HG03439 (cell line): ENCODE results near the gene MRPL10.
A peak's percentile ranks its signal among the peaks of the same experiment; 100 is the strongest.

Experiments
- ATAC-seq: cut with Tn5 transposase; IDR thresholded peaks from one replicate; pipeline ENCODE4 v1.9.1; 2021; ENCODE audit warnings: mild to moderate bottlenecking, moderate library complexity; ENCODE audit not compliant: unreplicated experiment

Gene MRPL10

DNA sequence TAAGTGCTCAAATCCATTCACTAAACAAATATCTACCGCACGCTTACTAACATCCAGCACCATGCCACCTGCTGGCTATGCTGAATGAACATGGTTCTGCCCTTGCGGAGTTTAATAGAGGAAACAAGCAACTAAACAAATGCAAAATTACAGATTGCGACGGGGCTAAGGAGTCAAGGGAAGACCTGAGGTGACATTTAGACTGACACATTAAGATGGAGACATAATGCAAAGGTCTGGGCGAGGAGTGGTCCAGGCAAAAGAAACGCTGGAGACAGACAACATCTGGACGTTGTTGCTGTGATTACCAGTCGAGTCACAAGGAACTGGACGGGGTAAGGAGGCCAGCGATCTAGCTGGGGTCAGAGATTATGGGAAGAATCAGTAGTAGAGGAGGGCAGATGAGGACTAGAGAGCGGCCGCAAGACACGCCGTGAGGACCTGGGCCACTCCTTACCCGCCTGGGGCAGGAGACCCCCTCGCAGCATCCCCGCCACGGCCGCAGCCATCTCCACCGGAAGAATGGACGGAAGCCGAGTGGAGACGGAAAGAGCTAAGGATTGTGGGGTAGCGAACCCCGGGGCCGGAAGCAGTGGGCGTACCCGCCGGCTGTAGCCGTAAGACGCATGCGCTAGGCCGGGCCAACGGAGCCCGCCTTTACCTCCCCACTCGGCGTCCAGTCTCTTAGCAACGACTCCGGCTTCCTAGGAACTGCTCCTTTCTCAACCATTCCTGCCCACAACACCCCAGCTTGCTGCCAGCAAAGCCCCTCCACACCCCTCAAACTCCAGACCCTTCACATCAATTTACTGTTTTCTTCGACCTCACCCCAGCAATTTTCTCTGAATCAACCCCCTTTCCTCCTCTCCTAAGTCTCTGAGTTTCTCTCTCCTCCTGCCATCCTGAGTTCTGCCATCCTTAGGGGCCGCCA, at the start of gene MRPL10, which contains the start of gene LRRC46:
Gene MRPL10, minus strand, starts transcription at position 539 of the 931 bp plus-strand sequence. Its CDS starts 30 bp downstream, at position 509.
Gene LRRC46, plus strand, starts transcription at position 668 of the 931 bp plus-strand sequence. CDS start 320 bp downstream, outside the sequence.
- peak; percentile 70 for ATAC-seq

DNA sequence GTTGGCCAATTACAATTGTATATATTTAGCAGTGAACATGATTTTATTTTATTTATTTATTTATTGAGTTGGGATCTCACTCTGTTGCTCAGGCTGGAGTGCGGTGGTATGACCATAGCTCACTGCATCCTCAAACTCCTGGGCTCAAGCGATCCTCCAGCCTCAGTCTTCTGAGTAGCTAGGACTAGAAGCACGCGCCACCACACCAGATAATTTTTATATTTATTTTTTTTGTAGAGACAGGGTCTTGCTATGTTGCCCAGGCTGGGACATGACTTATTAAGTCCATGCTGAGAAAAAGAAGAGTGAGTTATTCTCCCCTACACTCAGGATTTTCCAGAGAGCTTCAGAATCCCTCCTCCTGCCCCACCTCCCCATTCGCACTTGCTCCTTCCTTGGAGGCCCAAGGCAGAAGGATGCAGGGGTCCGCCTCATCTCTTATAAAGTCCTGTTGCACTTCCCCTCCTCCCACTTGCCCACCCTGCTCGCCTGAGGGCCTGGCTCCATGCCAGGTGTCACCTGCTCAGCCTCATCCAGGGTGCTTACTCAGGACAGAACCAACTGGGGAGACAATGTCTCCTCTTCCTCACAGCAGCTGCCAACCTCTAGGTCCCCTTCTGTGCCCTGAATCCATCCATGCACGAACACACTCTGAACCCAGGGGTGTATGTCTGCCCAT, 48.6 kb upstream of the MRPL10 start:
- ATAC-seq: no peak

DNA sequence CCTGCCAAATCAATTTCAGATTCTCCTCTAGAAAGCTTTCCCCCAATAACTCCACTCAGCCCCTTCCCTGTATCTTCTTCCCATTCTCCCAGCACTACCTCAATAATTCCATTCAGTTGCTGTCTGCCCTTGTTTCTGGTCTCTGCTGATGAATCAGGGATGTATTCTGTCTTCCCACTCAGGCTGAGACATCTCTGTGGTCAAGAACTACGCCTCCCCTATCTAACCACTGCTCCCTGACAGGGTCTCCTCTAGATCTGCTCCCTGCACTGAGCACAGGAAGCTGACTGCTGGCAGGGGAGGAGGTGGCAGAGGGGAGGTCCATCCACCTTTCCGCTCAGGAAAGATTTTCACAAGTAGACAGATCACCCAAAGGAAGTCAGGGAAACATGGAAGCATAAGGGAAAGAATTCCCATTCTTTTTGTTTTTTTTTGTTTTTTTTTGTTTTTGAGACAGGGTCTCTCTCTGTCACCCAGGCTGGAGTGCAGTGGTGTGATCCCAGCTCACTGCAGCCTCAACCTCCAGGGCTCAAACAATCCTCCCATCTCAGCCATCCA, 47.8 kb upstream of the MRPL10 start:
- no peak for ATAC-seq

DNA sequence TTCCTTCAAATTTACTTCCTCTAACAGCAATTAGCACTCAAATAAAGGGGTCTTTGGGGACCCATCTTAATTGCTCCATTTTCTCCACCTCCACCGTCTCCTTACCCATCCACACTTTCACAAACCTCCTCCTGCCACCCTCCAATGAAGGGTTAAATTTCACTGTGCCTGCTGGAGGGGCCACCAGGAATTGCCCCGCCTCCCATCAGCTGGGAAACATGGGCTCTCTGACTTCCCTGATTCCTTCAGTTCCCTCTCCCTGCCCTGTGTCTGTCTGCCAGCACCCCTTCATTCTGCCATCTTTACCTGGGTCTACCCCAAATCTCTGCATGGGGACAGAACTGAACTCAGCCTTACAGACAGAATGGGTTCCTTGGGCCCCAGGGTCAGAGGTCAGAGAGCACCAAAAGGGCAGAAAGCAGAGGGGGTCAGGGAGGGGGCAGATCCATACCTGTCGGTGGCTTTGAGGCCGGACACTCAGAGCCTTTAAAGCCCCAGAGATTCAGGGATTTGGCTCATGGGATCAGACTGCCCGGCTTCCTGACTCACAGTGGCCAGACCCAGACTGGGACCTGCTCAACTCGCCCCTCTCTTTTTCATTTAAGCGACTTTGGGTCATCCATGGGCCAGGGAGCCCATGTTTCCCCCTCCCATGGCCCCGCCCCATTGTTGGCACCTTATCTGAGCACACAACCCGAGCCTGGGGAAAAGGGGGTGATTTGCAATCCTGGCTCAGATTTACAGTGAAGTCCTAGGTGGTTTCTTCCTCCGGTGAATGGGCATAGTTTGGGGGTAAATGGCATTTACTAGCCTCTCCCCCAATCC, 47.1 kb upstream of the MRPL10 start:
- ATAC-seq: no peak

DNA sequence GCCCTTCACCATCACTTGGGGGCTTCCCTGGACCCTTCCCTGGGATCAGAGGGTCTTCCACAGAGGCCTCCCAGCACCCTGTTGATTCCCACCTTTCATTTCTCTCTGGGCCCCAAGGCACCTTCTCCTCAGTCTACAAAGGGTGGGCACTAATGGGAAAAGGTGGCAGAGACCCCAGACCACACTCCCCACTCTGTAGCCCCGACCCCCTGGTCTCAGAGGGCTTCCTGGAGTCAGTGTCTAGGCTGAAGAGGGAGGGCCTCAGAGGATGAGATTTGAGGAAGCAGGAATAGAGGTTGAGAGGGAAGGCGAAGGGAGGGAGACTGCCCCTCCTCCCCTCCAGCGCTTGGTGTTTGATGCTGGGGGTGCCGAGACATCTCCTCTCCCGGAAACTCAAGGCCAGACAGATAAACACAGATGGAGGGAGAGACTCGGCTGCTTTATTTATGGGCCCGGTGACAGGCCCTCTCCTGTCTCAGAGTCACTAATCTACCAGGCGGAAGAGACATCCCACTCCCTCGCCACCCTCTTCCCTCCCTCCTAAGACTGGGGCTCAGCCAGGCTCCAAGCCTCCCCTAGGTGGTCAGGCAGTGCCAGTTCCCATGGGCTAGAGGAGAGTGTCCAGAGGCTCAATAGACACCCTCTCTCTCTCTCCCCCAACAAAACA, 46.2 kb upstream of the MRPL10 start:
- no peak for ATAC-seq

DNA sequence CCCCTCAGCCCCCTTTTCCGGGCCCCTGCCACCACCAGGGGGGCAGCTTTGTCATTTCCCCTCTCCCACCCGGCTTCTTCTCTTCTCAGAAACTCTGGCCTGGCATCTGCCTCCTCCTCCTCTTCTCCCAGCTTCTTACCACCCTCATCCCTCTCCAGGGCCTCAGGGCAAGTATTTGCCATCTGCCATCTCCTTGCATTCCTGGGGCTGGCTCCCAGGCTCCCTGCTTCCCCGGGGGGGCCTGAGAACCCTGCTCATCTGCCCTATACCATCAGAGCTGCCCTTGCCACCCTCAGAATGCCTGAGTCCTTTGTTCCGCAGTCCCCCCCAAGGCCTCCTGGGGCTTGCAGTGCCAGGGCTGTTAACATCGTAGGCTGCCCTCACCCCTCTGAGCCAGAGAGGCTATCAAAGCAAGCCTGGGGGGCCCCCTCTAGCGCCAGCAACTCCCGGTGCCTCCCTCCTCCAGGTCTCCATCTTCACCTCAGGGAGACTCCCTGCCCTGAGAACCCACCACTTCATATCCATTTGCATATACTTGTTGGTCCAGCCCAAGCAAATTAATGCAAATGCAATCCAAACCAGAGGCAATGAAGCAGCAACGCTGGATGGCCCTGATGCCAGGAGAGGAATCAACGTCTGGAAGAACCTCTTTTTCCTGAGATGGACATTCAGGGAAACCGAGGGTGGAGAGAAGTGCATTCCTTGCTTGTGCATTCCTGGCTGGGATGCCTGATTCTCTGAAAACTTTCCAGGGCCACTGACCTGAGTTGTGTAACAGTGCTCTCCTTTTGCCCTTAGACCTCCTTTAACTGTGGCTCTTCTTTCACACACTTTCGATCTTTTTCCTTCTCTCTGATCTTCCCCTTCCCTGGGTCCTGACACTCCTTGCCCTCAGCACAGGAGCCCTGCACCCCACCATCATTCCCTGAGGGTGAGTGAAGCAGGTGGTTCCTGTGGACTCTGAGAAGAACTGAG, 44.0 kb upstream of the MRPL10 start:
- no peak for ATAC-seq

DNA sequence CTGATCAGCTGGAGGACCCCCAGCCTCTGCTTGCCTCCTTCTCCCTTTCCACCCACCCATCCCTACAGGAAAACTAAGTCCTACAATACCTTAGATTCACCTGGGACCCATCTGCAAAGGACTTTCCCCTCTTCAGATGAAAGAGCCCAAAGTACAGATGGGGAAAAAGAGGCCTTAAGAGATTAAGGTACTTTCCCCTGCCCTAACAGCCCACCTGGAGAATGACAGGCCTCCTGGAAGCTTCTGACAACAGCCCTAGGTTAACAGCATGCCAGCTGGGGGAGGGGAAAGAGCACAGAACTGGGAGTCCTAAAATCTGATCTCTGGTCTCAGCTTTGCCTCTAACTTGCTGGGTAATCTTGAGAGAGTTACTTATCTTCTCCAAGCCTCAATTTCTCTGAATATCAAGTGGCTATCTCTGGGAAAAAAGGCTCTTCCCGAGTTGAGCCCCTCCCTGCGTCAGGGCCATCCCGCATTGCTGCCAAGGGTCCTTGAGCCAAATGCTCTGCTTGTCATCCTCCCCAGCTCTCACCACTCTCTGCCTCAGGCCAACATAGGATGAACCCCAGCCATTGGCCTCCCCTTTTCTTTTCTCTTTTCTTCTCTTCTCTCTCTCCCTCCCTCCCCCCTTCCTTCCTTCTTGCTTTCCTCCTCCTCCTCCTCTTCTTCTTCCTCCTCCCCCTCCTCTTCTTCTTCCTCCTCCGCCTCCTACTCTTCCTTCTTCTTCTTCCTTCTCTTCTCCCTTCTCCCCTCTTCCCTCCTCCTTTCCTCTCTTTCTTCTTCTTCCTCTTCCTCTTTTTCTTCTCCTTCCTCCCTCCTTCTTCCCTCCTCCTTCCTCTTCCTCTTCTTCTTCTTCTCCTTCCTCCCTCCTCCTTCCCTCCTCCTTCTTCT, 42.1 kb upstream of the MRPL10 start:
- no peak for ATAC-seq

DNA sequence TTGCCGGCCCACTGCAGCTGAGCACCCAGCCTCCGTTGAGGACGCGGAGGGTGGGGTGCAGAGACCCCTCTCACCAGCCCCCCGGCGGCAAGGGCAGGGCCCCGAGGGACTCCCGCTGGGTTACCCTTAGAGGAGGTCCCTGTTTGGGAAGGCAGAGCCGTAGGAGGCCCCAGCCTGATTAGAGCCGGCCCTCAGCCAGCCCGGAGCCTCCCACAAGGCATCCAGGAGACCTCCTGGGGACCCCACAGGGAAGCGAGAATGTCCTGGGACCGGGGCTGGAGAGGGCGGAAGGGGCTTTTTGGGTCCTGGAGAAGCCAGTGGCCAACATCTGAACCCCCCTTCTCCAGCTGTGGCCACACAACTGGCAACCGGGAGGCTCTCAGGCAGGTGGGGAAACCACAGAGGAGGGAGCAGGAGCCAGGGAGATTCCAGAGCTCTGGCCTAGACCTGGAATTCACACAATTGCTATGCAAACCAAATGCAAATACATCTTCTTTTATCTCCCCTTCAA, 41.4 kb upstream of the MRPL10 start:
- ATAC-seq: no peak

DNA sequence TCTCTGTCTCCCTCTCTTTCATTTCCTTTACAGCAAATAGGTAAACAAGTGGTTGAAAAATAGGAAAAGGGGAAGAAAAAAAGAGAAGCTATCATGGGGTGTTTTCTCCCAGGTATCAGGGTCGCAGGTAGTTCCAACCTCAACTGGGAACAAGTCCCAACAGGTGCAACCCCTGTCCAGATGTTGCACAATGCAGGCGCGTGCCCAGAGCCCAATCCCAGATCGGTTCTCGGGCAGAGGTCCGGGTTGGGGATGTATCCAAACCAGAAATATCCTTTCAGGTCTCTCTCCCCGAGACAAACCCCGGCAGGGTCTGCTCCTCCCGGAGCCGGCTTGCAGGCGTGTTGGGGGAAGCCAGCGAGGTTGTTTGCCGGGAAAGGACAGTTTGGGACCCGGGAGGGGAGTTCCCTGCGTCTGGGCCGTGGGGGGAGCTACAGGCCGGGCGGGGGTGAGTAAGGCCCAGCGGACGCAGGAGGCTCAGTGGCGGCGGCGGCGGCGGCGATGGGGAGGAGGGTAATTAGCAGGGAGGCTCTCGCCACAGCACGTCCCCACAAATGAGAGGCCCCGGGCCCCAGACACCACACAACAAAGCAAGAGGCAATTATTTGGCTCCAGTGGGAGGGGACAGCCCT, 40.8 kb upstream of the MRPL10 start:
- ATAC-seq: no peak

DNA sequence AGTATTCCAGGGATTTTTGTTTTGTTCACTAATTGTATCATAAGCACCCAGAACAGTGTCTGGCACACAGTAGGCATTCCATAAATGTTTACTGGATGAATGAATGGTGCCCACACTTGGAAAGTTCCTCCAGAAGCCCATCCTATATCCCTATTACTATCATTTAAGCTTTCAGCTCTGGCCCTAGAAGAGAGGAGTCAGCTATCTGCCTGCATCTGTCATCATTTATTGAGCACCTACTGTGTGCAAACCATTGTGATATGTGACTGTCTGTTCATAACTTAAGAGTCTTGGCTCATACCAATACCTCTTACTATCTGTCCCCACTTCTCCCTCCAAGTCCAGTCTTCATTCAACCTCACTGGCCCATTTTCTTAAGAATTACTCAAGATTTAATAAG, 39.7 kb upstream of the MRPL10 start:
- no peak for ATAC-seq

DNA sequence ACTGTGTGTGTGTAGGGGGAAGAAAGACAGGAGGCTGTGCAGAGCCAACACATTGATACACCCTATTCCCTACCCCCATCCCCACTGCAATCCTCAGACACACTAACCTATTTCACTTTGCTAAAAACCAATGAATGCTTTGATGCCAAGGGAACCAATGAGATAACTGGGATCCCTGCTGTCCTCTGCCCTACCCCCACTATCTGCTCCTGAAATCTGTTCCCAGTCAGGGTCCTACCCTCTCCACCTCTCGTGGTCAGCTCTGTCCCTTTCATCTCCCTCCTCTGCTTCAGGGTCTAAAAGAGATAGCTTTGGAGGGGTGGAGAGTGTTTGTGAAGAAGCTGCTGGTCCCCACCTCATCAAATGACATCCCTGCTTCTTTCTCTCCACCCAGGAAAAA, 38.7 kb upstream of the MRPL10 start:
- no peak for ATAC-seq

DNA sequence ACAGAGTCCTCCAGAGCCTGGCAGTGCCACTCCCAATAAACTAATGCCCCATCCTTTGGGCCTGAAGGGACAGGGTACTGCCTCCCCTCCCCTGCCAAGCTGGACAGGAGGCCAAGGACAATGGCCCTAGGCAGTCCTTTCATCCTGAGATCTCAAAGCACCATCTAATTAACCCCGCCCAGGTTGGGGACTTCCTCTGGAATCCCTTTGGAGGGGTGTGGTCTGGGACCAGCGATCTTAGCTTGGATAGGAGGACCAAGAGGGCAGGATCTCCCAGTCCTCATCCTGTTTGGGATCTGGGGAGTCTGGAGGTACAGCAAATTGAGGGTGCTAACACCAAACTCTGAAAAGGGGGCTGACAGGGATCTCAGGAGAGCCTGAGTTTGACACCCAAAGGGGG, 37.8 kb upstream of the MRPL10 start:
- ATAC-seq: no peak

DNA sequence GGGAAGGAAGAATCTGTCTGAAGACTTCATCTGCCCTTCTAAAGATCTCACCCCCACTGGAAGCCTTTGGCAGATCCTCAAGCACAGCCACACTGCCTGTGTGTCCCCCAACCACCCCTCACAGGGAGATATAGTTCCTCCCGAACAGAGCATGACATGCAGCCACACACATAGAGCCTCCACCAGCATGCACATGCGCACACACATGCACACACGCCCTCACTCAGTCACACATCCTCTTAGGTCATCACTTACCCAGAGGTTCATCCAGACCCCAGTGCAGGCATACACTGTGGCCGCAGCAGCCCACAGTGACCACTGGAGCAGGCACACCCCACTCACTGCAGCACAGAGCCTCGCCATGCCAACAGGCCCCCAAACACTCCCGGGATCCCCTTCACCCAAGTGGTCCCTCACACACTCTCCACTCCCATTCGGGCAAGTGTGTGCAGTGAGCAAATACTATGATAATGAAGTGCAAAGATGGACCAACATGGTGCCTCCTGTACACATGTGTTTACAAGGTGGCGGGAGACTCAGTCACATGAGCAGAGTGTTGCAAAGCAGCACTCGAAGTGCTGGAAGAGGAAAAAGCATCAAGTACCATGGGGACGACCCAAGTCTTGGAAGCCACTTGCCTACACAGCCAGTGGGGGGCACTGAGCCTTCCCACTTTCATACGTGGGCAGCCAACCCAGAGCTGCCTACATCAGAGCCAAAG, 36.6 kb upstream of the MRPL10 start:
- ATAC-seq: no peak

DNA sequence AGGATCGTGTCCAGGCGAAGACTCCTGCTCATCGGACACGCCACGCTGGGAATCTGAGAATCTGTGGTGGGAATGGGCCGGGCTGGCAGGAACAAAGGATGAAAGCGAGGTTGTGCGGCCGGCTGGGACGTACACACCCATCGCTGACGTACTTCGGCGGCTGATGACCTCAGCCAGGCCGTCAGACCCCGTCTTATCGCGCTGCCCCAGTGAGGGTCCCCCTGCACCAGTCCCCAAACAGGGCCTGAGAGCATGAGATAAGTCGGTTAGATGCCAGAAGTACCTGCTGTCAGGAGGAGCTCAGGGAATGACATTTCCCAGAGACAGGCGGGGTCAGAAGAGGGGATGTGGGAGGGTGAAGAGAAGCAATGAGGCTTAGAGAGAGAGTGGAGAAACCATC, 35.6 kb upstream of the MRPL10 start:
- no peak for ATAC-seq

DNA sequence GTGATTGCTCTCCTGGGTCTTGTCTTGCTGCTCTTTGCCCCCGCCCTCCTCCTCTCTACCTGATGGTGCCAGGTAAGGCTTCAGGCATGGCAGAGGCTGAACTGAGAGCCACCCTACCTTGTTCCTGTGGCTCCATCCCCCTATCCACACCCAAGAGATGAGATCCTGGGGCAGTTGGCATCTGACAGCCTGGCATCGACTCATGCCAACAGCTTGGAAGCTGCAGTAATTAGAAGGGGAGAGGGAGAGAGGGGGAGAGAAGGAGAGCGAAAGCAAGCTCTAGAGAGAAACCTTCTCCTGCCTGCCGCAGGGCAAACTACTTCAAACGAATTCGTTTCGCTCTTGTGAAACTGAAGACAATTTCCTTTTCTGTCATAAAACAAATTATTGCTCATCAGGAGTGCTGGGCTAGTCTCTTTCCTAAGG, 33.5 kb upstream of the MRPL10 start:
- ATAC-seq: no peak

DNA sequence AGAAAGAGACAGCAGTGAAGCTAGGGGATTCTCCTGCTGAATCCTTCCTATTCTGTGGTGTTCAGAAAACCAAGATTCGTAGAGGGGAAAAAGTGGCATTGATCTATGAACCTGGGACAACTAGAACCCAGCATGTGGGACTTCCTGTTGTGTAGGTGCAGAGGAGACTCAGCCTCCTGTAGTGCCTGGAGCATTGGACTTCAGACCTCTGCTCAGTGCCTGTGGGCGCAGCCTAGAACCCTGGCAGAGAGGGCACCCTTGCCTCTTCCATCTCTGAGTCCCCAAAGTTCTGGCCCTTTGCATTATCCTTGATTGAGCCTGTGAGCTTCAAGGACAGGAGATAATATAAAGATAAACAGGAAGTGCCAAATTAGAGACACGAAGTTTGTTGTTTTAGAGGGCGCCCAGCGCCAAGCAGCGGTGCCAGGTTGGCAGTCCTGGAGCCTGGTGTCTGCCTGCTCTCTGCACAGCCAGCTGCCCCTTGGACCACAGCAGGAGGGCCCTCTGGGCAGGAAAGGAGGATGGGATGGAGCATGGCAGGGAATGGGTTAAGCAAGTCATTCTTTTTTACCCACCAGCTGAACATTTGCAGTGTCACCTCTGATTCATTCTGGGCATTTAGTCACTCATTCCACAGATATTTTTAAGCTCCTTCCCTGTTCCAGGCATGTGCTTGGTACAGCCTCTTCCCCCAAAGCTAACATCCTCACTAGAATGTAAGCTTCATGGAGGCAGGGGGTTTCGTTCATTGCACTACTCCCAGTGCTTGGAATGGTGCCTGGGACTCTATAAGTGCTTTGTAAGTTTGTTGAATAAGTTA, 31.5 kb upstream of the MRPL10 start:
- no peak for ATAC-seq
